Caco-2 (cell line): ENCODE measurements around the gene TNS3. TPM values are rescaled to one million over a fixed set of nuclear protein-coding genes. Genes with fewer than 3 reads are reported as not detected.
A peak's percentile ranks its signal among the peaks of the same experiment; 100 is the strongest.

Source experiments
- BruUV-seq: library from RNA; stranded (reverse); fragments of 400-500 nt; replicated peaks from 2 replicates; lab custom pipeline; 2021; lab: Mats Ljungman, UMichigan
- CTCF ChIA-PET: fragments of 300-600 bp; sonication (Branson Sonifier 250); formaldehyde crosslinking; loops from one replicate; lab custom pipeline; 2022; ENCODE audit warnings: antibody characterized with exemption; lab: Charles Lee
- POLR2A ChIA-PET: fragments of 300-600 bp; sonication (Branson Sonifier 250); formaldehyde crosslinking; loops from one replicate; lab custom pipeline; 2022; ENCODE audit warnings: antibody characterized with exemption; lab: Charles Lee
- DNase-seq, 2 experiments: peaks; one replicate each; pipeline versions ENCODE4 v3.0.0 to v3.0.0-alpha.2; 2020 to 2022
- H3K27me3 ChIP-seq: replicated peaks from 2 replicates; pipeline ENCODE4 v1.6.0; 2011; ENCODE audit warnings: low read length; ENCODE audit not compliant: control insufficient read depth, insufficient read depth
- H3K36me3 ChIP-seq: 2 replicates; pipeline ENCODE4 v1.5.1; 2011; ENCODE audit warnings: low read length; ENCODE audit not compliant: control insufficient read depth, insufficient read depth
- H3K4me1 ChIP-seq: fragments of 250-450 bp; sonication (Bioruptor Pico); 2 replicates; pipeline ENCODE4 v1.5.1; 2020; ENCODE audit warnings: mild to moderate bottlenecking
- H3K4me3 ChIP-seq: 2 replicates; pipeline ENCODE4 v1.5.1; 2011; ENCODE audit warnings: low read depth, mild to moderate bottlenecking, control low read depth, low read length
- H3K9me3 ChIP-seq: fragments of 250-450 bp; sonication (Bioruptor Pico); 2 replicates; pipeline ENCODE4 v1.5.1; 2020; ENCODE audit warnings: mild to moderate bottlenecking, moderate library complexity
- H3K27ac Mint-ChIP-seq: one replicate; pipeline ENCODE4 v1.8.0; 2022; ENCODE audit warnings: mixed read lengths; ENCODE audit not compliant: unreplicated experiment
- H3K27me3 Mint-ChIP-seq: one replicate; pipeline ENCODE4 v1.8.0; 2022; ENCODE audit warnings: mixed read lengths; ENCODE audit not compliant: insufficient read depth, unreplicated experiment
- H3K36me3 Mint-ChIP-seq: one replicate; pipeline ENCODE4 v1.8.0; 2022; ENCODE audit warnings: mild to moderate bottlenecking, mixed read lengths; ENCODE audit not compliant: insufficient read depth, unreplicated experiment
- H3K4me1 Mint-ChIP-seq: one replicate; pipeline ENCODE4 v1.8.0; 2022; ENCODE audit warnings: low read depth, mixed read lengths; ENCODE audit not compliant: unreplicated experiment
- H3K4me3 Mint-ChIP-seq: one replicate; pipeline ENCODE4 v1.8.0; 2022; ENCODE audit warnings: mild to moderate bottlenecking, moderate library complexity, mixed read lengths; ENCODE audit not compliant: unreplicated experiment
- H3K9me3 Mint-ChIP-seq: one replicate; pipeline ENCODE4 v1.8.0; 2022; ENCODE audit warnings: mixed read lengths; ENCODE audit not compliant: unreplicated experiment
- intact Hi-C: fragments of 100-400 bp; cut with micrococcal nuclease; formaldehyde crosslinking; loops from one replicate; pipeline ENCODE4 v1.10.0; 2022; ENCODE audit not compliant: unreplicated experiment
- total RNA-seq: library from RNA; stranded (reverse); gene quantifications from 2 replicates; pipeline ENCODE4 v1.2.3, GENCODE V29; 2022
- TF ChIP-seq, protein P1 (sequence below), 2 experiments: fragments of 200-600 bp in 1 of 2; IDR thresholded peaks; 1 replicate in 1 of 2; 2 replicates in 1 of 2; pipeline versions ENCODE4 v1.5.1 to v1.8.0; 2011 to 2022; ENCODE audit warnings: antibody characterized with exemption in 1 of 2, control low read depth in 1 of 2, inconsistent platforms in 1 of 2, low read depth in 1 of 2, low read length in 1 of 2, mild to moderate bottlenecking in 1 of 2, moderate library complexity in 1 of 2; ENCODE audit not compliant: insufficient read depth in 1 of 2, severe bottlenecking in 1 of 2, unreplicated experiment in 1 of 2

TNS3 gene
- total RNA-seq, 1 experiment from 2014 or later: 263 TPM

DNA sequence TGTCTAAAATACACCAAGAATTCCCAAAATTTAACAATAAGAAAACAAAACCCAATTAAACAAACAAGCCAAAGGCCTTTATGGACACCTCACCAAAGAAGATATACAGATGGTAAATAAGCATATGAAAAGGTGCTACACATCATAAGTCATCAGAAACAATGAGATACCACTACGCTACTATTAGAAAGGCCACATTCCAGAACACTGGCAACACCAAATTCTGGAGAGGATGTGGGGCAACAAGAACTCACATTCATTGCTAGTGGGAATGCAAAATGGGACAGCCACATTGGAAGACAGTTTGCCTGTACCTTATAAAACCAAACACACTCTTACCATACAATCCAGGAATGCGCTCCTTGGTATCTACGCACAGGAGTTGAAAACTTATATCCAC lies 291.4 kb downstream of the TNS3 start:
- BruUV-seq: no TSS peak
- no peak overlapping the region for H3K27ac Mint-ChIP-seq
- DNase-seq: no peak
- intact Hi-C loops: no loop called here
- peaks cover 26% of the 10 kb centered on the region for H3K4me1 ChIP-seq
- peaks cover 12% of the 10 kb centered on the region for H3K36me3 ChIP-seq
- POLR2A ChIA-PET: no interaction called here
- no peak overlapping the region for H3K4me3 ChIP-seq
- no peak overlapping the region for H3K4me3 Mint-ChIP-seq
- H3K9me3 ChIP-seq: no peaks in the 10 kb centered on the region
- peaks cover 28% of the 10 kb centered on the region for H3K4me1 Mint-ChIP-seq
- TF ChIP-seq, protein P1, sequence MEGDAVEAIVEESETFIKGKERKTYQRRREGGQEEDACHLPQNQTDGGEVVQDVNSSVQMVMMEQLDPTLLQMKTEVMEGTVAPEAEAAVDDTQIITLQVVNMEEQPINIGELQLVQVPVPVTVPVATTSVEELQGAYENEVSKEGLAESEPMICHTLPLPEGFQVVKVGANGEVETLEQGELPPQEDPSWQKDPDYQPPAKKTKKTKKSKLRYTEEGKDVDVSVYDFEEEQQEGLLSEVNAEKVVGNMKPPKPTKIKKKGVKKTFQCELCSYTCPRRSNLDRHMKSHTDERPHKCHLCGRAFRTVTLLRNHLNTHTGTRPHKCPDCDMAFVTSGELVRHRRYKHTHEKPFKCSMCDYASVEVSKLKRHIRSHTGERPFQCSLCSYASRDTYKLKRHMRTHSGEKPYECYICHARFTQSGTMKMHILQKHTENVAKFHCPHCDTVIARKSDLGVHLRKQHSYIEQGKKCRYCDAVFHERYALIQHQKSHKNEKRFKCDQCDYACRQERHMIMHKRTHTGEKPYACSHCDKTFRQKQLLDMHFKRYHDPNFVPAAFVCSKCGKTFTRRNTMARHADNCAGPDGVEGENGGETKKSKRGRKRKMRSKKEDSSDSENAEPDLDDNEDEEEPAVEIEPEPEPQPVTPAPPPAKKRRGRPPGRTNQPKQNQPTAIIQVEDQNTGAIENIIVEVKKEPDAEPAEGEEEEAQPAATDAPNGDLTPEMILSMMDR (IDR thresholded peaks at IDR 0.05; ENCODE audit: insufficient read depth in 1 of 2, low read depth in 1 of 2, low read length in 1 of 2, severe bottlenecking in 1 of 2, unreplicated experiment in 1 of 2): no peak
- peaks cover 99% of the 10 kb centered on the region for H3K36me3 Mint-ChIP-seq
- H3K9me3 Mint-ChIP-seq: no peaks in the 10 kb centered on the region
- CTCF ChIA-PET: no interaction called here
- H3K27me3 ChIP-seq: no peaks in the 10 kb centered on the region
- no peaks in the 10 kb centered on the region for H3K27me3 Mint-ChIP-seq

DNA sequence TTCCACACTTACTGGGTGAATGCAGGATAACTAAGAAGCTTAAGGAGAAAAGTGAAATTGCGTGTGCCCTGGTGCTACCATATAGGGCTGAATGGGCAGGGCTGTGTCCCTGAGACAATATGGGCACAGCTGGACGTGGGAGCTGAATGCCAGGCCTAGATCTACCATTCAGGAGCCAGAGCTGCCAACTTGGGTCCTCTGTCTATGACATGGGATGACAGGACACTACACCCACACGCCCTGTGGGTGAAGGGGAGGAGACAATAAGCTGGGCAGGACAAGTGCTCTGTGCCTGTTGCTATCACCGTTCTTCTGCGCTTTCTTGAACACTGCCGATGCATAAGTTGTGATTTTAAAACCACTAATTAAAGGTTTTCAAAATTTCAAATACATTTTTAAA lies 293.9 kb downstream of the TNS3 start:
- no TSS peak for BruUV-seq
- no peak overlapping the region for H3K27ac Mint-ChIP-seq
- intact Hi-C loops: no loop called here

DNA sequence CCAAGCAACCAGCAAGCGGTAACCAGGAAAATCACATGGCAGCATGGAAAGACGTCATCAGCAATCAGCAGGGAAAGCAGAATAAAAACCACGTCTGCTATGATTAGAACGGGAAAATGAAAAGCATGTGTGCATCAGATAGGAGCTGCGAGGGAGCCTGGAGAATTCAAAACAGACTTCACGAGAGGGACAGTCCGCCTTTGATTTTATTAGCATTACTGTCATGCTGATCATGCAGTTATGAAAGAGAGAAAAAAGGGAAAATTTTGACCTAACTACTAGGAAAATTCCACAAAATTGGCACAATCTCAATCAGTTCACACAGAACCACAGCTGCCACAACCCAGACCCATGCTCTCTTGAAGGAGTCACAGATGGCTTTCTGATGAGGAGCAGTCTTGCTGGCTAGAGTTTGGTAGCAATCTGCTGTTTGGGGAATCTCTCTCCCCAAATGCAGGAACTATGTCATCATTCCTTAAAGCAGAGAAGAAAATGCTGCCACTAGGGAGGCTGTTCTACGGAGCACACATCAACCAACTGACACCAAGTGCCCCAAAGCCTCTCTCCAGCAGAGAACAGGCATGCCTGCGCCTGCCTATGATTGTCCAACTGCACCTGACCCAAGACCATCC lies 295.9 kb downstream of the TNS3 start:
- BruUV-seq: no TSS peak
- Histone ChIP-seq H3K9me3 (no peaks in the 10 kb centered on the region), H3K4me3 (no peak overlapping the region), H3K27me3 (no peaks in the 10 kb centered on the region), H3K4me1 (peaks cover 15% of the 10 kb centered on the region), H3K36me3 (peaks cover 16% of the 10 kb centered on the region)
- Mint-ChIP-seq H3K4me1 (peaks cover 11% of the 10 kb centered on the region), H3K27me3 (no peaks in the 10 kb centered on the region), H3K4me3 (no peak overlapping the region), H3K27ac (peak overlapping the region; percentile 42), H3K9me3 (no peaks in the 10 kb centered on the region), H3K36me3 (peaks cover 99% of the 10 kb centered on the region)
- POLR2A ChIA-PET: no interaction called here
- no peak for DNase-seq
- intact Hi-C loops: no loop called here
- TF ChIP-seq, protein P1 (IDR thresholded peaks at IDR 0.05; ENCODE audit: insufficient read depth in 1 of 2, low read depth in 1 of 2, low read length in 1 of 2, severe bottlenecking in 1 of 2, unreplicated experiment in 1 of 2): no peak
- CTCF ChIA-PET: no interaction called here

More for the DNA sequence above, 293.9 kb downstream of the TNS3 start:
- Histone ChIP-seq H3K4me1 (peaks cover 21% of the 10 kb centered on the region), H3K27me3 (no peaks in the 10 kb centered on the region), H3K36me3 (peaks cover 12% of the 10 kb centered on the region), H3K9me3 (no peaks in the 10 kb centered on the region), H3K4me3 (no peak overlapping the region)
- Mint-ChIP-seq H3K36me3 (peaks cover 99% of the 10 kb centered on the region), H3K4me1 (peaks cover 19% of the 10 kb centered on the region), H3K27me3 (no peaks in the 10 kb centered on the region), H3K9me3 (no peaks in the 10 kb centered on the region), H3K4me3 (no peak overlapping the region)
- CTCF ChIA-PET: no interaction called here
- TF ChIP-seq, protein P1 (IDR thresholded peaks at IDR 0.05; ENCODE audit: insufficient read depth in 1 of 2, low read depth in 1 of 2, low read length in 1 of 2, severe bottlenecking in 1 of 2, unreplicated experiment in 1 of 2): no peak
- POLR2A ChIA-PET: no interaction called here
- no peak for DNase-seq
